ENCODE measurements around the gene PARP16.

The PARP16 gene

DNA sequence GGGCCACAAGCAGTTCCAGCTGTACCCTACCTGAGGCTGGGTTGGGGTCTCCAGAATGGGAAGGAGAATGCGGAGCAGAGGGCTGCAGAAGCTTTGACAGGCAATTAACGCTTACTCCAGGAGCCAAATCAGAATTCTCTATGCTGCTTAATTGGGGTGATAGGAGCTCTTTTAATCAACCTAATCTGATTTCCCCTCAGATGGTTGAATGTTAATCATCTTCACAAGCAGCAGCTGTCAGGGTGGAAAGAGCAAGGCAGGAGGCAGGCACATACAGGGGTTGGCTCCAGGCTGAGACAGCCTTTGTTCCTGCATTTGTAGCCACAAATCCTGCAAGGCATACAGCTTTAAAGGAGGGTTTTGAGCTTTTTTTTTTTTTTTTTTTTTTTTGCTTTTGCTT, 78.0 kb downstream of the PARP16 start:
- no peak for DNase-seq (ENCODE audit: extremely low read depth in 1 of 2, low read depth in 1 of 2)
